NB4 (cell line): ENCODE results near the gene GPR12.

ENCODE experiments used
- MAX ChIP-seq: IDR thresholded peaks from 2 replicates; pipeline ENCODE4 v1.6.1; 2011; ENCODE audit warnings: low read depth, low read length
- MYC ChIP-seq: IDR thresholded peaks from 2 replicates; pipeline ENCODE4 v1.6.1; 2011; ENCODE audit warnings: low read depth, low read length
- POLR2A ChIP-seq: IDR thresholded peaks from 2 replicates; pipeline ENCODE4 v1.6.1; 2011; ENCODE audit warnings: mild to moderate bottlenecking; ENCODE audit not compliant: insufficient read length; ENCODE audit errors: extremely low read depth
- TF ChIP-seq, protein P1 (sequence below): IDR thresholded peaks from one replicate; pipeline ENCODE4 v1.5.1; 2012; ENCODE audit warnings: low read depth, low read length

DNA sequence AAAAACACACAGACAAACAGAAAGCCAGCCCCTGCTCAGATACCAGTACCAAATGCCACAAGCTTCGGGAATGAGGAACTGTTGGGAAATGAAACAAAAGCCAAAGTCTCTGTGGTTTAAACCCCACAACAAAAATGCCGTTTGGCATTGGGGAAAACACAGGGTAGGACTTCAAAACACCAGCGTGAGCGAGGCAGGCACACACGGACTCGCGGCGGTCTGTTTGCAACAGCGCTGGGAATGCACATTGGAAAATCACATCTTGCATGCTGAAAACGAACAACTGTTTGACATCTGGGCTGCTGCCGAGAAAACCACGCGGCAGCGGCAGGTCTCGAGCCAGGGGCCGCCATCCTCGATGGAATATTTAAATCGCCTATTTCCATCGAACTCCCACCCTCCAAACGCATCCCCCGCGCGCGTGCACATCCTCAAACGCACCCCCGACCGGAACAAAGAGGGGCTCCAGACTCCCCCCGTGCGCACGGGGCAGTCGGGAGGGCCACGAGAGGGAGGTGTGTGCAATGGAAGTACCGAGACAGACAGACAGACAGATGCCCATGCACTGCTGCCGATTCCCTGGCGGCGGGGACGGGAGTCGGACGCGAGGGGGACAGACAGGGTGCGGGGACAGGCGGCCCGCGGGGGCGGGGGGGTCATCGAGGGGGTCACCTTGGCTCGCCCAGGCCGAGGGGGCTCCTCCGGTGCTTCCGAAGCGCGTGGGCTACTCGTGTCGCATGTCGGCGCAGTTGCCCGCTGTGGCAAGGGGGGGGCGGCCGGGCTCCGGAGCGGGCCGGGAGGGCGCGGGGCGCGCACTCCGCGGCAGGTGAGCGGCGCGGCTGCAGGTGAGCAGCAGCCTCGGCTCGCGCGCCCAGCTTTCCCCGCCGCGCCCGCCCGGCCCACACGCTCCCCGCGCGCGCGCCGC is at the start of gene GPR12:
- TF ChIP-seq, protein P1, sequence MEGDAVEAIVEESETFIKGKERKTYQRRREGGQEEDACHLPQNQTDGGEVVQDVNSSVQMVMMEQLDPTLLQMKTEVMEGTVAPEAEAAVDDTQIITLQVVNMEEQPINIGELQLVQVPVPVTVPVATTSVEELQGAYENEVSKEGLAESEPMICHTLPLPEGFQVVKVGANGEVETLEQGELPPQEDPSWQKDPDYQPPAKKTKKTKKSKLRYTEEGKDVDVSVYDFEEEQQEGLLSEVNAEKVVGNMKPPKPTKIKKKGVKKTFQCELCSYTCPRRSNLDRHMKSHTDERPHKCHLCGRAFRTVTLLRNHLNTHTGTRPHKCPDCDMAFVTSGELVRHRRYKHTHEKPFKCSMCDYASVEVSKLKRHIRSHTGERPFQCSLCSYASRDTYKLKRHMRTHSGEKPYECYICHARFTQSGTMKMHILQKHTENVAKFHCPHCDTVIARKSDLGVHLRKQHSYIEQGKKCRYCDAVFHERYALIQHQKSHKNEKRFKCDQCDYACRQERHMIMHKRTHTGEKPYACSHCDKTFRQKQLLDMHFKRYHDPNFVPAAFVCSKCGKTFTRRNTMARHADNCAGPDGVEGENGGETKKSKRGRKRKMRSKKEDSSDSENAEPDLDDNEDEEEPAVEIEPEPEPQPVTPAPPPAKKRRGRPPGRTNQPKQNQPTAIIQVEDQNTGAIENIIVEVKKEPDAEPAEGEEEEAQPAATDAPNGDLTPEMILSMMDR: no peak
- TF ChIP-seq MAX (no peak), POLR2A (no peak), MYC (no peak)
